LNCAP (cell line): ENCODE data around the gene ZNF620.

ENCODE experiments used
- TF ChIP-seq, protein P1 (sequence below): fragments of 450-650 bp; IDR thresholded peaks from 2 replicates; pipeline ENCODE4 v1.5.1; 2017; ENCODE audit warnings: mild to moderate bottlenecking

ZNF620 gene

DNA sequence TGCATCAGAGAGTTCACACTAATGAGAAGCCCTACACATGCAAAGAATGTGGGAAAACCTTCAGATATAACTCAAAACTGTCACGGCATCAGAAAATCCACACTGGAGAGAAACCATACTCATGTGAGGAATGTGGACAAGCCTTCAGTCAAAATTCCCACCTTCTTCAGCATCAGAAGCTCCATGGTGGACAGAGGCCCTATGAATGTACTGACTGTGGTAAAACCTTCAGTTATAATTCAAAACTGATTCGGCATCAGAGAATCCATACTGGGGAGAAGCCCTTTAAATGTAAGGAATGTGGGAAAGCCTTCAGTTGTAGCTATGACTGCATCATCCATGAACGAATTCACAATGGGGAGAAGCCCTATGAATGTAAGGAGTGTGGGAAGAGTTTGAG is 18.7 kb upstream of the ZNF620 start:
- TF ChIP-seq, protein P1, sequence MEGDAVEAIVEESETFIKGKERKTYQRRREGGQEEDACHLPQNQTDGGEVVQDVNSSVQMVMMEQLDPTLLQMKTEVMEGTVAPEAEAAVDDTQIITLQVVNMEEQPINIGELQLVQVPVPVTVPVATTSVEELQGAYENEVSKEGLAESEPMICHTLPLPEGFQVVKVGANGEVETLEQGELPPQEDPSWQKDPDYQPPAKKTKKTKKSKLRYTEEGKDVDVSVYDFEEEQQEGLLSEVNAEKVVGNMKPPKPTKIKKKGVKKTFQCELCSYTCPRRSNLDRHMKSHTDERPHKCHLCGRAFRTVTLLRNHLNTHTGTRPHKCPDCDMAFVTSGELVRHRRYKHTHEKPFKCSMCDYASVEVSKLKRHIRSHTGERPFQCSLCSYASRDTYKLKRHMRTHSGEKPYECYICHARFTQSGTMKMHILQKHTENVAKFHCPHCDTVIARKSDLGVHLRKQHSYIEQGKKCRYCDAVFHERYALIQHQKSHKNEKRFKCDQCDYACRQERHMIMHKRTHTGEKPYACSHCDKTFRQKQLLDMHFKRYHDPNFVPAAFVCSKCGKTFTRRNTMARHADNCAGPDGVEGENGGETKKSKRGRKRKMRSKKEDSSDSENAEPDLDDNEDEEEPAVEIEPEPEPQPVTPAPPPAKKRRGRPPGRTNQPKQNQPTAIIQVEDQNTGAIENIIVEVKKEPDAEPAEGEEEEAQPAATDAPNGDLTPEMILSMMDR, result no peak

DNA sequence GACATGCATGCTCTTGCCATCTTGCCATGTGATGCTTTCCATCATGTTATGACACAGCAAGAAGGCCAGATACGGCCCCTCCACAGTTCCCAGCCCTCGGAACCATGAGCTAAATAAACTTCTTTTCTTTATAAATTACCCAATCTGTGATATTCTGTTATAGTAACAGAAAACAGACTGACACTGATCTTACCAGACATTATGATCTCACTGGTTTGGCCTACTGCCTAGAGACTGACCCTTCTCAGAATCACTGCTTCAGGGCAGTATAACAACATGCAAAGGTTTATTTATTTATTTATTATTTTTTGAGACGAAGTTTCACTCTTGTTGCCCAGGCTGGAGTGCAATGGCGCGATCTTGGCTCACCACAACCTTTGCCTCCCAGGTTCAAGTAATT is 14.9 kb upstream of the ZNF620 start:
- TF ChIP-seq, protein P1, result no peak

DNA sequence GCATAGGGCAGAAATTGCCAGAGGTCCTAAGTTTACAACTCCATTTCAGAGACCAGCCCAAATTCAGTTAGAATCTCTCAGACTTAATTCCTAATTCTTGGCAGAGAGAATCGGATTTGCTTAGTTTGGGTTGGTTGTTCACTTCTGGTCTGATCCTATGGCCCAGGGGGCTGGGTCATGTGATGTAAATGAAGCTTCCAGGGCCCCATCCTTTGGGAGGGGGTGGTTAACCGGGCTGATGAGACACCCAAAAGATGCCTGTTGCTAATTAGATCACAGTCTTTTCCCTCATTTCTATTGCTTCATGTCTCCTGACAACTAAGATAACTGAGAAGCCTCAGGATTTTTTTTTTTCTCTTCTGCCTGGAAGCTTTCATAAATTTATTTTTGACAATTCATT is 11.1 kb upstream of the ZNF620 start:
- TF ChIP-seq, protein P1, result no peak

DNA sequence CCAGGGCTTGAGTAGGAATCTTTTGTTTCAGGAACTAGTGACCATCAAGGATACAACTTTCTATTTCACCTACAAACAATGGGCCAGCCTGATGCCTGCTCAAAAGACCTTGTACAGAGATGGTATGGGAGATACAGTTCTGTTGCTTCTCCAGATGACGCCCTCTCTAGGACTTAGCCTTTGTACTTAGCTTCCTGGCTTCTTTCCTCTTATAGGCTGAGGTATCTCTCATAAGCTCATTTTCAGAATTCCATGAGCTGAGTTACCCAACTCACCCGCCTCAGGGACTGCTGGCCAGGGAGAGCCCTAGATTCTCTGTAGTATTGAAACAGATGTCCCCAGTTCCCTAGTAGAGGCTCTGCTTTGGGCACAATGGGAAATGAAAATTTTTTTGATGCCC is 8.6 kb upstream of the ZNF620 start:
- TF ChIP-seq, protein P1, result no peak

DNA sequence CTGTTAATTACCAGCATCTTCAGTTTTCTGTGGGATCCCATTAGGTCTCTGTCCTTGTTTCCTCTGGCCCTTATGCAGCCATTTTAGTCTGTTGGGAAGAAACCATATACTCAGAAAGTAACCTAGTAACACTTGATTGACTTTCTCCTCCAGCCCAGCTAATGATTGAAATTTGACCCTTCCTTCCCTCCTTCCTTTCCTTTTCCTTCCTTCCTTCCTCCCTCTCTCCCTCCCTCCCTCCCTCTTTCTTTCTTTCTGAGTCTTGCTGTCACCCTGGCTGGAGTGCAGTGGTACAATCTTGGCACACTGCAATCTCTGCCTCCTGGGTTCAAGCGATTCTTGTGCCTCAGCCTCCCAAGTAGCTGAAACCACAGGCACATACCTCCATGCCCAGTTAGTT is 5.9 kb upstream of the ZNF620 start:
- TF ChIP-seq, protein P1, result no peak

DNA sequence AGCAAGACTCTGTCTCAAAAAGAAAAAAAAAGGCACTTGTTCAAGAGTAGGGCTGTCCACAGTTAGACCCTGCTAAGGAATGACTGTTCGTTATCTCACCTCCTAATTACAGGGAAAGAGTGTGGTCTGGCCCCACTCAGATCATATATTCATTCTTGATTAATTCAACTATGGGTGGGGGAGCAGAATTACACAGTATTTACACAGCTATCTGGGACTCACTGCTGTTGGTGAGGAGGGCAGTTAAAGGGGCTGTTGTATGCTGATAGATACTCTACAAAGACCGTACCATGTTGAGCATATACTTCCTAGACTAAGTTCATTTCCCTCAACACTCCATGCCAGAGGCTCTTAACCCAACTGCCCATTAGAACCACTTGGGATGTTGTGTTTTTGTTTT is 3.8 kb upstream of the ZNF620 start:
- TF ChIP-seq, protein P1, result no peak

DNA sequence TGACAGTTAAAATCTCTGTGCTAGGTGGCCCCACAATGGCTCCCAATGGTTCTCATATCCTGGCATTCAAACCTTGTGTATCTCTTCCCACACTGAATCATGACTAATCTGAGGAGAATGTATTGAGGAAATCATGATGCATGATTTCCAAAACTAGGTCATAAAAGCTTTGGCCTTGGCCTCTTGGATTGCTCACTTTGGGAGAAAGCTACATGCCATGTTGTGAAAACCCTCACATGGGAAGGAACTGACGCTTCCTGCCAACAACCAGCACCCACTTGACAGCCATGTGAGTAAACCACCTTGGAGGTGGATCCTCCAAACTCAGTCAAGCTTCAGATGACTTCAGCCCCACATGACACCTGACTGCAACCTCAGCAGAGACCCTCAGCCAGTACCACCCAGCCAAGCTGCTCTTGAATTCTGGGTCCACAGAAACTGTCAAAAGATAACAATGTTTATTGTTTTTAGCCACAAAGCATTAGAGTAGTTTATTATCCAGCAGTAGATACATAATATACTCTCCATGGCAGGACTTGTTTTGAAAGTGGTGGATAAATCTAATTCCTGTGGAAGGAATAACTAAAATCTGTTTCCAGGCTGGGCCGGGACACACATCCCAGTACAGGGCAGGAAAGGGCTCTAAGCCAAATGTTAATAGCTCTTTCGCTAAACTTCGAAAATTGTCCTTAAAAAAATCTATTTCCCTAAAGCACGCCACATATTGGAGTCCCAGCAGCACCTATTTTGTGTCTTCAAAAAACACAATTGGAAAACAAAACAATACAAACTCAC is 1.0 kb upstream of the ZNF620 start:
- TF ChIP-seq, protein P1, result no peak
